ENCODE measurements around the gene TMEM38A.

GRCh38 chr19:16679811-16680210 is 18.9 kb downstream of the TMEM38A start:
- TF ChIP-seq POLR2AphosphoS5 (IDR thresholded peaks at IDR 0.05; ENCODE audit: low read depth, low read length) (no peak), TAF1 (IDR thresholded peaks at IDR 0.05; ENCODE audit: borderline replicate concordance, insufficient read depth, low read length) (no peak)
- TF ChIP-seq, protein P1, sequence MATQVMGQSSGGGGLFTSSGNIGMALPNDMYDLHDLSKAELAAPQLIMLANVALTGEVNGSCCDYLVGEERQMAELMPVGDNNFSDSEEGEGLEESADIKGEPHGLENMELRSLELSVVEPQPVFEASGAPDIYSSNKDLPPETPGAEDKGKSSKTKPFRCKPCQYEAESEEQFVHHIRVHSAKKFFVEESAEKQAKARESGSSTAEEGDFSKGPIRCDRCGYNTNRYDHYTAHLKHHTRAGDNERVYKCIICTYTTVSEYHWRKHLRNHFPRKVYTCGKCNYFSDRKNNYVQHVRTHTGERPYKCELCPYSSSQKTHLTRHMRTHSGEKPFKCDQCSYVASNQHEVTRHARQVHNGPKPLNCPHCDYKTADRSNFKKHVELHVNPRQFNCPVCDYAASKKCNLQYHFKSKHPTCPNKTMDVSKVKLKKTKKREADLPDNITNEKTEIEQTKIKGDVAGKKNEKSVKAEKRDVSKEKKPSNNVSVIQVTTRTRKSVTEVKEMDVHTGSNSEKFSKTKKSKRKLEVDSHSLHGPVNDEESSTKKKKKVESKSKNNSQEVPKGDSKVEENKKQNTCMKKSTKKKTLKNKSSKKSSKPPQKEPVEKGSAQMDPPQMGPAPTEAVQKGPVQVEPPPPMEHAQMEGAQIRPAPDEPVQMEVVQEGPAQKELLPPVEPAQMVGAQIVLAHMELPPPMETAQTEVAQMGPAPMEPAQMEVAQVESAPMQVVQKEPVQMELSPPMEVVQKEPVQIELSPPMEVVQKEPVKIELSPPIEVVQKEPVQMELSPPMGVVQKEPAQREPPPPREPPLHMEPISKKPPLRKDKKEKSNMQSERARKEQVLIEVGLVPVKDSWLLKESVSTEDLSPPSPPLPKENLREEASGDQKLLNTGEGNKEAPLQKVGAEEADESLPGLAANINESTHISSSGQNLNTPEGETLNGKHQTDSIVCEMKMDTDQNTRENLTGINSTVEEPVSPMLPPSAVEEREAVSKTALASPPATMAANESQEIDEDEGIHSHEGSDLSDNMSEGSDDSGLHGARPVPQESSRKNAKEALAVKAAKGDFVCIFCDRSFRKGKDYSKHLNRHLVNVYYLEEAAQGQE (IDR thresholded peaks at IDR 0.05; ENCODE audit: insufficient read depth in 1 of 2, low read depth in 2 of 2, low read length in 2 of 2) = no peak

Data from PFSK-1 (cell line).